ENCODE measurements around the gene SCLT1.

The SCLT1 gene

DNA sequence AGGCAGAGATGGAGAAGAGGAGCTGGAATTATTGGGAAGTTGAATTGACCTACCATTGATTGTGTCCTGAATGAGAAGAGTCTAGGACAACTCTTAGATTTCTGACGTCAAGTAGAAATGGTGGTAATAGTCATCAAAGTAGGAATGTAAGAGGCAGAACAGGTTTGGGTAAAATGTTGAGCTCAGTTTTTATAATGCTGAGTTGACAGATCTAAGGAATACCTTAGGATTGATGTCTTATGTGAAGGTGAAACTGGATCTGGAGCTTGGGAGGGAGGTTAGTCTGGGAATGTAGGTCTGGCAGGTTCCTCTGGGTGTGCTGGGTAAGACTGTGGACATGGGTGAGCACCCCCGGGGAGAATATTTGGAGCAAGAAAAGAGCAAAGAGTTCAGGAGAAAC, 251.9 kb downstream of the SCLT1 start:
- TF ChIP-seq, protein P1, sequence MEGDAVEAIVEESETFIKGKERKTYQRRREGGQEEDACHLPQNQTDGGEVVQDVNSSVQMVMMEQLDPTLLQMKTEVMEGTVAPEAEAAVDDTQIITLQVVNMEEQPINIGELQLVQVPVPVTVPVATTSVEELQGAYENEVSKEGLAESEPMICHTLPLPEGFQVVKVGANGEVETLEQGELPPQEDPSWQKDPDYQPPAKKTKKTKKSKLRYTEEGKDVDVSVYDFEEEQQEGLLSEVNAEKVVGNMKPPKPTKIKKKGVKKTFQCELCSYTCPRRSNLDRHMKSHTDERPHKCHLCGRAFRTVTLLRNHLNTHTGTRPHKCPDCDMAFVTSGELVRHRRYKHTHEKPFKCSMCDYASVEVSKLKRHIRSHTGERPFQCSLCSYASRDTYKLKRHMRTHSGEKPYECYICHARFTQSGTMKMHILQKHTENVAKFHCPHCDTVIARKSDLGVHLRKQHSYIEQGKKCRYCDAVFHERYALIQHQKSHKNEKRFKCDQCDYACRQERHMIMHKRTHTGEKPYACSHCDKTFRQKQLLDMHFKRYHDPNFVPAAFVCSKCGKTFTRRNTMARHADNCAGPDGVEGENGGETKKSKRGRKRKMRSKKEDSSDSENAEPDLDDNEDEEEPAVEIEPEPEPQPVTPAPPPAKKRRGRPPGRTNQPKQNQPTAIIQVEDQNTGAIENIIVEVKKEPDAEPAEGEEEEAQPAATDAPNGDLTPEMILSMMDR (conservative IDR thresholded peaks at IDR 0.05; ENCODE audit: low read depth, low read length) = no peak
- no peak for DNase-seq (ENCODE audit: low read depth)
- H3K4me3 ChIP-seq (ENCODE audit: low read depth, low read length) = no peak overlapping the region

DNA sequence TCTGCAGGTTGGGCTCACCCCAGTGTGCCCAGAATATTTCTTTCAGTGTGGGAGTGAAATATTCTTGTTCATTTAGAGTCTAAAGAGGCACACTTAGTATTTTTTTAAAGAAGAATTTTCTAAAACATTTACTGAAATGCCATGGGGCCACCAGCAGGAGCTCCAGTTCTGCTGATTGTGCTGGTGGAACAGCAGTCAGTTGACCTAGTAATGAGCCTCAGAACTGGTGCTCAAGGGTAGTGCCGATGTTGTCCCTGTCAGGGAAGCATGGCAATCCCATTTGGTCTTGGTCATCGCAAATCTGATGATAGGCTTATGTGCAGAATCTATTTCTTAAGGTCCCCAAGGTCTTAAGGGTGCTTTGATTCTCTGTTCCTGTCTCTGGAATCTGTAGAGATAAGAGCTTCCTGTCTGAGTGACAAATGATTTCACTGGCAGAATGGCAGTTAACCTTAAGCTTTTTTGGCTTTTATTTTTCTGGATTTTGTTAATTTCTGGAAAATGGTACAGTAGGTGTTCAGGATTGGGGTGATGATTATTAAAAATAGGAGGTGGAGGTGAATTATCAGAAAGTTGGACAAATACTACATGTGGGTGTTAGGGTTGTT, 252.5 kb downstream of the SCLT1 start:
- TF ChIP-seq, protein P1 (conservative IDR thresholded peaks at IDR 0.05; ENCODE audit: low read depth, low read length) = peak; percentile 15
- DNase-seq (ENCODE audit: low read depth) = no peak
- H3K4me3 ChIP-seq (ENCODE audit: low read depth, low read length) = no peak overlapping the region

DNA sequence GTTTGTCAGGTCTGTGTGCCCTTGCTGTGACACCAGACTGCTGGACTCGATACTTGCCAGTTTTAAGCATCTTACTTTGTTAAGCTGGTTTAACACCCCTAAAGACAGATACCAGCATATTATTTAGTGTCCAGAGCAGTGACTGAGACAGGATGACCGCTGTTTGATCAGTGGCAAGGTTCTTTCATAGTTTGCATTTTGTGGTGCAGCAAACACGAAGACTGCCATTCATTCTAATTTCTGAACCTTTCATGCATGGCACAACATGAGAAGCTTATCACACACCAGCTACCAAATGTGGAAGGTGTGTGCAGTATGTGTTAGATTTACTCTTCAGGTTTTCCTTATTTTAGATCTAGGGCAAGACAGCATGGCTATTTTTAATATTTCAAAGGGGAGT, 255.7 kb downstream of the SCLT1 start:
- no peak overlapping the region for H3K4me3 ChIP-seq (ENCODE audit: low read depth, low read length)
- TF ChIP-seq, protein P1 (conservative IDR thresholded peaks at IDR 0.05; ENCODE audit: low read depth, low read length) = no peak
- DNase-seq (ENCODE audit: low read depth) = no peak

DNA sequence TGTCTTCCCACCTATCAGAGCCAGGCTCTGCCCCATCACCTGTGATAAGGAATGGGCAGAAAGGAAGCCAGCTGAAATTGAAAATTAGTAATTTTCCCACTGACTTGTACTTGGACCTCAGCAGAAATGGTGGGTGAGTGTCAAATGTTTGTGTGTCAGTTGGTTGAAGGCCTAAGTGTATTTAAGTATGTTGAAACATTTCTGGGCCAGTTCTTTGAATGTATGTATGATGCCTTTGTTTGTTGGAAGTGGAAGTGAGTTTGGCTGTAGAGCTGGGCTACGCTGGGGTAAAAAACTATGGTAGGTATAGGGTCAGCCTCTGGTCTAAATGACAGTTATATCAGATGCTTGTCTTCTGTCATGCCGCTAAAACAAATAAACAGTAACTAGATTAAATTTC, 256.1 kb downstream of the SCLT1 start:
- TF ChIP-seq, protein P1 (conservative IDR thresholded peaks at IDR 0.05; ENCODE audit: low read depth, low read length) = no peak
- H3K4me3 ChIP-seq (ENCODE audit: low read depth, low read length) = no peak overlapping the region
- no peak for DNase-seq (ENCODE audit: low read depth)

DNA sequence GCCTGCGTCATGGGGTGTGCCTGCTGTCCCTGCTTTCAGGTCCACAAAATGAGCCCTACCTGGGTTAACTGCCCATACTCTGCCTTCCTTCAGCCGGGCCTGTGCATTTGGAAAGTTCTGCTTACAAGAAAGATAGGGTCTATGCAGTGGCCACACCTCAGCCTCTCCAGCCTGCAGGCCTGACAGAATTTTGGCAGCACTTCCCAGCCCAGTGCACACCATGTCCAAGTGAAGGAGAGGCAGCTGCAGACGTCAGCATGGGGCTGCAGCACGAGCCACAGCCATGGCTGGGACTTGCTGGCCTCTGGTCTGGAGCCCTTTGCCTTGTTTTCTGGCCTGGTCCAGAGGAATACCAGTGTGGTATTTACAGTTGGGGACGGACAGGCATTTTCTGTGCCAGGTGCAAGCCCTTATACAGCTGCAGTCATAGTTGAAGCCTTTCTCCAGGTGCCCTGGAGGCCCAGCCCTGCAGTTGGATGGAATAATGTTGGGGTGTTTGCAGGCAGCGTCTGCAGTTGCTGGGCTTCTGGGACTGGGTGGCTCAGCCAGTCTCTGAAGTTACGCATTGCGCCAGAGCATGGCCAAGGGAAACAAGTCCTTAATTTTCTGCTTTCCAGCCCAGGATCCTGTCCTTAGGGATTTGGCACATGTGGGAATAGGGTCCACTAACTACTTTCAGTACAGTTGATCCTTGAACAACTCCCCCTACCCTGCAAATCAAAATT, 257.7 kb downstream of the SCLT1 start:
- peak; percentile 42 for DNase-seq (ENCODE audit: low read depth)
- TF ChIP-seq, protein P1 (conservative IDR thresholded peaks at IDR 0.05; ENCODE audit: low read depth, low read length) = no peak
- H3K4me3 ChIP-seq (ENCODE audit: low read depth, low read length) = no peak overlapping the region
